HG03066 (cell line): ENCODE data around the gene TM9SF4.

ENCODE experiments used
- ATAC-seq: cut with Tn5 transposase; IDR thresholded peaks from one replicate; pipeline ENCODE4 v1.9.1; 2021; ENCODE audit warnings: low read depth; ENCODE audit not compliant: unreplicated experiment

The TM9SF4 gene

DNA sequence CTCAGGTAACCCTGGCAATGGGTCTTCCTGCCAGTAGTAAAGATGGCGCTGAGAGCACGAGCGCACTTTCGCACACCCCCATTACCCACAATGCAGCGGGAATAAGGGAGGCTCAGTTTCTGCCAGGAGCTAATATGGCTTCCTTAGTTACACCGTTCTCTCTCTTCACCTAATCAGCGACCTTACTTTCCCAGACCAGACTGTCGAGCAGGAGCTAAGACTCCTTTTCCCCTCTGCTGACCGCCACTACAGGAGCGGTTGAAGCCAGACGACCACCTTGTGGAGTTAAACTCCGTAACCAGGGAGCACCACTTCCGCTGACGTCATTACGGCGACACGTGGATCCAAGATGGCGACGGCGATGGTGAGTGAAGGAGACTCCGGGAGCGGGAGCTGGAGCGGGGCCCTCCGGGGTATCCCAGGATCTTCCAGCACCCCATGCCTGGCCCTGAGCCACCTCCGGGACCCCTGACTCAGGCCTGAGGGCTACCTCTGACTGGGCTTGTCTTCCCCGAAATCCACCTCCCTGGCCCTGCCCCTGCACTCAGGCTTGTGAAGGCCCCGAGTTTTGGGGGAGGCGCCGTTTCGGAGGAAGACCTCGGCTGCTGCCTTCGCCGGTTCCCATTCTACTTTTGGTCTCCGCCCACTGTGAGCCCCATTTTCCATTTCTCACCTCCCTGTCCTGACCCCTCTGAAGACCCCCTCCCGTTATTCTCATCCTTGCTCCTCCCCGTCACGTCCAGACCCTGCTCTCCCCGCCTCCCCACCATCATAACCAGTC, at the start of gene TM9SF4:
TM9SF4 (plus strand) TSS at position 323 of the 781 bp plus-strand sequence; CDS start at position 350, 27 bp downstream.
- ATAC-seq, result peak; percentile 82

DNA sequence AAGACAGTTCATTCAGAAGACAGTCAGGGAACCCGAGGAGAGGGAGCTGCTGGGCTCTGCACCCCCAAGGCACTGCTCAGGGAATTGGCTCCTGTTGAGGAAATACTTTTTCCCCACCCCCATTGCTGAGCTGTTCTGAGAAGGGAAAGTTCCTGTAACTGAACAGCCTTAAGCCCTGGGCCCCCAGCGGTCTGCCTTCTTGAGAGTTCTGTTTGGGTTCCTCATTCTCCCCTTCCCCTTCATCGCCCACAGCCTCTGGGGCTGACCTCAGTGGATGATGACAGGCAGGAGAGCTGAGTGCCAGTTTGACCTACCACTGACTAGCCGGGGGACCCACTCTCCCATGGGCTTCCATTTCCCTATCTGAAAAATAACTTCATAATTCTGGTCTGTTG, 46.7 kb upstream of the TM9SF4 start:
- peak; percentile 54 for ATAC-seq

DNA sequence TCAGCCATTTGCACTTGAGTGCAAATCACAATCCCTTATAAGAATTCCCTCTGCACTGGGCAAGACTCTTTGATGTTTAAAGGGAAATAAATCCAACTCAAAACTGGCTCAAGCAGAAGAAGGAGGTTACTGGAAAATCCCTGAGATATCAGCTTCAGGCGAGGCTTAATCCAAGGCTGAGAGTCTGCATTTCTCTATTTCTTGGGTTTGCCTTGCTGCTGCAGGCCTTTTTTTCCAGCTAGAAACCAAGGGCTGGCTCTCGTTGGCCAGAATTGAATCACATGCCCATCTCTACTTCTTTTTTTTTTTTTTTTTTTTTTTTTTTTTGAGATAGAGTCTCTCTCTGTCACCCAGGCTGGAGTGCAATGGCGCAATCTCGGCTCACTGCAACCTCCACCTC, 45.8 kb upstream of the TM9SF4 start:
- ATAC-seq, result no peak

GRCh38 chr20:32064667-32065066, 44.8 kb upstream of the TM9SF4 start:
- ATAC-seq, result no peak

GRCh38 chr20:32067234-32067821, 42.2 kb upstream of the TM9SF4 start:
- no peak for ATAC-seq

- no peak for ATAC-seq
Measured at GRCh38 chr20:32068174-32068573, 41.3 kb upstream of the TM9SF4 start.

DNA sequence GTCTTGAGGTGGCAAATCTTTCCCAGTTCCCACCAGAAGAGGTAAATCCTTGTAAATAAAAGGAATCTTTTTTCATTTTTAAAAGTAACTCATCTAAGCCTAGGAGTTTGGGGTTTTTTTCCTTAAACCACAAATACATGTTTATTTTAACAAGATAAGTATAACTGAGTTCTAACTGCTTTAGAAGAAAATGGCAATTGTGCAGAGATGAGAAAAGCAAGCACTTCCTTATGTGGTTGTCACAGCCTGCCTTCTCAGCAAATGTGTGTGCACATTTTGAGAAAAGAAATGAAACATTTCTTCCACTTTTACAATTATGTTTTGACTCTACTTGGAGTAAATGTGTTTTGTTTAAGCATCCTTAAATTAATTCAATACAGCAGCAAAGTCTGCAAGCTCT, 39.8 kb upstream of the TM9SF4 start:
- no peak for ATAC-seq

DNA sequence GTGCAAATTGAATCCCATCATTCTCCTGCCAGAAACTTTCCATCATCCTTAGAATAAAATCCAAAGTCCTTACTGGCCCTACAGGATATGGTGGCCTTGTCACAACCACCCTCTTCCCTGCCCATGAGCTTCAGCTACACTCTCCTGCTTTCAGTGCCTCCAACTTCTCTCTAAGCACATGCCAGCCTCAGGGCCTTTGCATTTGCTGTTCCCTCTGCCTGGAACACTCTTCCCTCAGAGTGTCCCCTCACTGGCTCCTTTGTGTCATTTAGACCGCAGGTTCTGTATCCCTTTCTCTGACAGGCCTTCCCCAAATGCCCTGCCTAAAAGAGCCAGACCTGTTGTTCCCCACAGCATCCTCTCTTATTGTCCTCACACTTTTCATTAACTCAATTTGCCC, 39.2 kb upstream of the TM9SF4 start:
- ATAC-seq, result no peak

DNA sequence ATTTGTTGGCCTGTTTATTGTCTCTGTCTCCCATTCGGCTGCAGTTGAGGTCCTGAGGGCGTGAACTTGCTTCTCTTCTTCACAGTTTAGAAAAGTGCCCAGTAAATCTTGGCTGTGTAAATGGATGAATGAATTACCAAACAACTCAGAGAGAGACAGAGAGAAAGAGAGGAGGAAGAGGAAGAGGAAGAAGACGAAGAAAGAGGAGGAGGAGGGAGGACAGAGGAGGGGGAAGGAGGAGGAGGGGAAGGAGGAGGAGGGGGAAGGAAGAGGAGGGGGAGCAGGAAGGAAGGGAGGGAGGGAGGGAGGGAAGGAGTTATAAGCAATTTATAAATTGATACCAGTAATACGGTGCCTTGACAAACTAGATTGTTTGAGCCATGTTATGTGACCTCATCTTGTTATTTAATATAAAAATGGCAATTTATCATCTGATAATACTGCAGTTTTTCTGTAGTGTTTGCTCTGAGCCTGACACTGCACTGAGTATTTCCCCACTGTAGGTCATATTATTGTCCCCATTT, 38.8 kb upstream of the TM9SF4 start:
- no peak for ATAC-seq

GRCh38 chr20:32071395-32072167, 37.9 kb upstream of the TM9SF4 start:
- ATAC-seq, result no peak

- no peak for ATAC-seq
Measured at GRCh38 chr20:32072168-32072750, 37.3 kb upstream of the TM9SF4 start.

DNA sequence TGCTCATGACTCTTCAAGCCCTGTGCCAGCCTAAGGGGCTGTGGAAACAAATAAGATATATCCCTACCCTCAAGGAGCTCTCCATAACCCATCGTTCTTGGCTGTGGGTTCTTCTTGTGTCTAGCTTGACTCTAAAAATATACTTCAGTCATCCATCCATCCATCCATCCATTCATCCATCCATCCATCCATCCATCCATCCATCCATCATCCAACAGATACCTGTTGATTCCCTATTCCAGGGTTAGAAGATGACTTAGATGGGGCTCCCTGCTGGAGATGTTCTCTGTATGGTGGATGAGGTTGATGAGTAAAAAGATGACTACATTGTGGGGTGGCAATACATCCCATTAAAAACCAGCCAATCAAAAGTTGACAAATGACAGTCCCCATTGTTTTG, 34.0 kb upstream of the TM9SF4 start:
- no peak for ATAC-seq

DNA sequence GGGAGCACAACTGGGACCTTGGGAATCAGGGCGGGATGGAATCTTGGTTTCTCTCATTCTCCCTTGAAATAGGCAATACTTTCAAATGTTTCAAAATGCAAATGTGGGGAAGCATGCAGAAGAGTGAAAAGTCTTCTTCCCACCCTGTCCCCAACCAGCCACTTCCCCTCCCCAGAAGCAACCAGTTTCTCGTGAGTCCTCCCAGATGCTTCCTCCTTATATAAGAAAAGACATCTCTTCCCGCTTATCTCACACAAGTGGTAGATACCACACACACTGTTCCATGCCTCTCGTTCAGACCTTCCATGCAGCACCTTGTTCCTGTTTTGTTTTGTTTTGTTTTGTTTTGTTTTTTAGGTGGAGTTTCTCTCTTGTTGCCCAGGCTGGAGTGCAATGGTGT, 32.3 kb upstream of the TM9SF4 start:
- no peak for ATAC-seq

DNA sequence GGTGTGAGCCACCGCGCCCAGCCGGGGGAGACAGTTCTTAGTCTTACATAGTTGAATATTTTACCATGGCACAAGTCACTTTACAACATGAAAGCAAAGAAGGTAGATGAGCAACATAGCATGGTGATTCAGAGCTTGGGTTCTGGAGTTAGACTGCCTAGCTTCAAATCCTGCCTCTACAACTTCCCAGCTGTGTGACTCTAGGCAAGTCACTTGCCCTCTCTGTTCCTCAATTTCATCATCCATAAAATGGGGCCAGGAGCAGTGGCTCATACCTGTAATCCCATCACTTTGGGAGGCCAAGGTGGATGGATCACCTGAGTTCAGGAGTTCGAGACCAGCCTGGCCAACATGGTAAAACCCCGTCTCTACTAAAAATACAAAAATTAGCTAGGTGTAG, 31.2 kb upstream of the TM9SF4 start:
- ATAC-seq, result no peak

- no peak for ATAC-seq
Measured at GRCh38 chr20:32078791-32079190, 30.7 kb upstream of the TM9SF4 start.

DNA sequence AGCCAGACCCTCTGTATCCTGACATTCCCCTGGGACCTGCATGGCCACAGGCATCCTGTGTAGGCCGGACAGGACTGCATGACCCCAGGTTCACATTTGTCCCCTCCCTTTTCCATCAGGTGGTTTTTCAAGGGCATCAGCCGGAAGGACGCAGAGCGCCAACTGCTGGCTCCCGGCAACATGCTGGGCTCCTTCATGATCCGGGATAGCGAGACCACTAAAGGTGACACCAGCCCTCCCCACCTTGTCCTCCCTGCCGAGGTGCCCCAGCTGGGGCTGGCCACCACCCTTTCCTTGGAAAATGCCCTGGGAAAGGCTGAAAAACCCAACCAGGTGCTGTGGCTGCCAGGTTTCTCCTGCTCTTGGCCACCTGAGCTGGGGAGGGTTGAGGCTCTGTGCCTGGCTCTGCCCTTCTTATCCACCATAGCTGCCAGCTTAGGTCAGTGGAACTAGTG, 29.8 kb upstream of the TM9SF4 start:
- no peak for ATAC-seq

DNA sequence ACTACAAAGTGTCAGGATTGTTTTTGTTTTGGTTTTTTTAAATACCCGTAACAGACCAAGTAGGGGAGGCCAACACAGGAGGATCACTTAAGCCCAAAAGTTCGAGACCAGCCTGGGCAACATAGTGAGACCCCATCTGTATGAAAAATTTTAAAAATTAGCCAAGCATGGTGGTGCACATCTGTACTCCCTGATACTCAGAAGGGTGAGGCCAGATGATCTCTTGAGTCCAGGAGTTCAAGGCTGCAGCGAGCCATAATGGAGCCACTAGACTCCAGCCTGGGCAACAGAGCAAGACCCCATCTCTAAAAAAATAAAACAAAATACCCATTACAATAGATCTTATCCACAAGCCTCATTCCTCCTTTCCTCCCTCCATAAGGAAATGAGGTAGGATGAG, 28.7 kb upstream of the TM9SF4 start:
- ATAC-seq, result no peak

GRCh38 chr20:32083469-32083868, 26.0 kb upstream of the TM9SF4 start:
- no peak for ATAC-seq

DNA sequence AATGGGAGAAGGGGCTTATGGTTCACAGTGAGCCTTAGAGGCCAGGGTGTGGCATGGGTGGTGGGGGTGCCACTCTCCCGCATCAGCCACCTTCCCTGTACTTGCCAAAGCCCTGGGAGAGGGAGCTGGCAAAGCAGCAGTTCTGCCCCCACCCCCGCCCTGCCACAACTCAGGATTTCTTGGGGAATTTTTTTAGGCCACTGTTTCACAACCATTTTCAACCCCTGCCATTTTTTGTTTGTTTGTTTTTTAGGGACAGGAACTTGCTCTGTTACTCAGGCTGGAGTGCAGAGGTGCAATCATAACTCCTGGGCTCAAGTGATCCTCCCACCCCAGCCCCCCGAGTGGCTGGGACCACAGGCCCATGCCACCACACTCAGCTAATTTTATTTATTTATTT, 22.4 kb upstream of the TM9SF4 start:
- ATAC-seq, result no peak

- ATAC-seq, result no peak
Measured at GRCh38 chr20:32088759-32089158, 20.8 kb upstream of the TM9SF4 start.
